GM21447 (cell line): ENCODE data around the gene GNLY.
"Not testable (repeated sequence)": the region's sequence is repeated elsewhere in the genome, so short reads cannot be mapped to it uniquely, and the experiment has no call there.

ENCODE experiments used
- ATAC-seq: cut with Tn5 transposase; IDR thresholded peaks from one replicate; pipeline ENCODE4 v1.9.1; 2021; ENCODE audit not compliant: unreplicated experiment

The GNLY gene

GRCh38 chr2:85694052-85695025, at the start of gene GNLY:
Gene GNLY, plus strand, starts transcription at chr2:85694358. Its CDS starts 61 bp downstream, at chr2:85694419.
- ATAC-seq, result no peak

GRCh38 chr2:85644909-85645308, 49.2 kb upstream of the GNLY start:
- no peak for ATAC-seq

- ATAC-seq, result no peak
Observed at GRCh38 chr2:85646166-85646565, 48.0 kb upstream of the GNLY start.

- ATAC-seq, result peak; percentile 60
Observed at GRCh38 chr2:85647823-85648526, 46.2 kb upstream of the GNLY start.

DNA sequence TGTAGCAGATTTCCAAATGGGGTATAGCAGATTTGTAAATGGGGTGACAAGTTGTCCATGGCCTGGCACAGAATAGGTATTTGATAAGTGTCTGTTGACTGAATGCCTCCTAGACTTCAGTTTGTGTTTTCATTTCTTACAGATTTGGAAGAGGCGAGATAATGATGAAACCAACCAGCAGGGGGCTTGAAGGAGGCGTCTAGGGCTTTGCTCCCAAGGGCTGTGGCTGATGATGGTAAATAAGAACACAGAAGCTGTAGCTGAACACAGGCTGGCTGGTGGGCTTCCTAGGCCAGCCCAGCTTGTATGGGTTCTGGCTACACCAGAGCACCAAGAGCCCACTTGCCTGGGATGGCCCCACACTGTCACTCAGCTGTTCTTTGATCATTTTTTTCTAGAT, 45.5 kb upstream of the GNLY start:
- no peak for ATAC-seq

DNA sequence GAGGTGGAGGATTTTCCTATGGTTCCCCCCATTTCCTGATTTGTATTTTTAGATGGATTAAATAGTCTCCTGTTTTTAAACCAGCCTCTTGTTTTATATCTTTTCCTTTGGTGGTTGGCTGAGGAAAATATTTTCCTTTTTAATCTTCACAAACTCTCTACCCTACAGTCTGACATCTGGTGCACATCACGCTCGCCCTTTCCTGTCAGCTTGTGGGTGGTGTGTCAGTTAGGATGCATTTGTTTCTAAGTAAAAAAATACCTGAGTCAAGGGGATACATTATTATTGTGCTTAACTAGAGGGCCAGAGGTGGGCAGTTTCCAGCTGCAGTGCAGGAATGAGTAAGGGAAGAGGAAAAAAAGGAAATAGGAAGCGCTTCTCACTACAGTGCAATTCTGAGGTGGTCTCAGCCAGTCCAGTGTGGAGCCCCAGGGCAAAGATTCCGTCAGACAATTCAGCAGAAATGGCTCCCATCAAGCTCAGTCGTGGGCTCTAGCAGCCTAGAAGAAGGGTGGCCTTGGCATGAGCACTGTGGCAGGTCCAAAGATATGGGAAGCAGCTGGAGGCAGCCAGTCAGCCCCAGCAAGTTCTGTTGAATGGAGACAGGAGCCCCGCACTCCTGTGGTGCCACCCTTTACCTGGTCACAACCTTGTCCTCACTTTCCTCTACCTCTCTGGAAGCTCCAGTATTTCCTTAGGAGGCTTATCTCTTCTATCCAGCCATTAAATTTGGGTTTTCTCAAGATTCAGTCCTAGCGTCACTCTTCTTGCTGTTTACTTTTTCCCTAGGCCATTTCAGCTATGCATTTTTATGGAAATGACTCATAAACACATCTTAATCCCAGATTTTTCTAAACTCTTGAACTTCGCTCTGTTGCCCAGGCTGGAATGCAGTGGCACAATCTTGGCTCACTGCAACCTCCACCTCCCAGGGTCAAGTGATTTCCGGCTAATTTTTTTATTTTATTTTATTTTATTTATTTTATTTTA, 44.7 kb upstream of the GNLY start:
- no peak for ATAC-seq

- no peak for ATAC-seq
Observed at GRCh38 chr2:85650456-85650855, 43.7 kb upstream of the GNLY start.

GRCh38 chr2:85651097-85651496, 43.1 kb upstream of the GNLY start:
- no peak for ATAC-seq

GRCh38 chr2:85652056-85652455, 42.1 kb upstream of the GNLY start:
- no peak for ATAC-seq

GRCh38 chr2:85653996-85654395, 40.2 kb upstream of the GNLY start:
- no peak for ATAC-seq

- no peak for ATAC-seq
Observed at GRCh38 chr2:85655961-85656417, 38.2 kb upstream of the GNLY start.

GRCh38 chr2:85656468-85656867, 37.7 kb upstream of the GNLY start:
- ATAC-seq, result no peak

- not testable (repeated sequence) for ATAC-seq
Observed at GRCh38 chr2:85657399-85657798, 36.8 kb upstream of the GNLY start.

- ATAC-seq, result no peak
Observed at GRCh38 chr2:85659324-85659981, 34.7 kb upstream of the GNLY start.

DNA sequence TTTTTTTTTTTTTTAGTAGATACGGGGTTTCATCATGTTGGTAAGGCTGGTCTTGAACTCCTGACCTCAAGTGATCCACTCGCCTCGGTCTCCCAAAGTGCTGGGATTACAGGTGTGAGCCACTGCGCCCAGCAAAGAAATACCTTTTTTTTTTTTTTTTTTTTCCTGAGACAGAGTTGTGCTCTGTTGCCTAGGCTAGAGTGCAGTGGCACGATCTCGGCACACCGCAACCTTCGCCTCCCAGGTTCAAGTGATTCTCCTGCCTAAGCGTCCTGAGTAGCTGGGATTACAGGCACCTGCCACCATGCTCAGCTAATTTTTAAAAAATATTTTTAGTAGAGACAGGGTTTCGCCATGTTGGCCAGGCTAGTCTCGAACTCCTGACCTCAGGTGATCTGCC, 33.9 kb upstream of the GNLY start:
- ATAC-seq, result not testable (repeated sequence)

- ATAC-seq, result no peak
Observed at GRCh38 chr2:85660725-85661124, 33.4 kb upstream of the GNLY start.

GRCh38 chr2:85661139-85661858, 32.9 kb upstream of the GNLY start:
- no peak for ATAC-seq

DNA sequence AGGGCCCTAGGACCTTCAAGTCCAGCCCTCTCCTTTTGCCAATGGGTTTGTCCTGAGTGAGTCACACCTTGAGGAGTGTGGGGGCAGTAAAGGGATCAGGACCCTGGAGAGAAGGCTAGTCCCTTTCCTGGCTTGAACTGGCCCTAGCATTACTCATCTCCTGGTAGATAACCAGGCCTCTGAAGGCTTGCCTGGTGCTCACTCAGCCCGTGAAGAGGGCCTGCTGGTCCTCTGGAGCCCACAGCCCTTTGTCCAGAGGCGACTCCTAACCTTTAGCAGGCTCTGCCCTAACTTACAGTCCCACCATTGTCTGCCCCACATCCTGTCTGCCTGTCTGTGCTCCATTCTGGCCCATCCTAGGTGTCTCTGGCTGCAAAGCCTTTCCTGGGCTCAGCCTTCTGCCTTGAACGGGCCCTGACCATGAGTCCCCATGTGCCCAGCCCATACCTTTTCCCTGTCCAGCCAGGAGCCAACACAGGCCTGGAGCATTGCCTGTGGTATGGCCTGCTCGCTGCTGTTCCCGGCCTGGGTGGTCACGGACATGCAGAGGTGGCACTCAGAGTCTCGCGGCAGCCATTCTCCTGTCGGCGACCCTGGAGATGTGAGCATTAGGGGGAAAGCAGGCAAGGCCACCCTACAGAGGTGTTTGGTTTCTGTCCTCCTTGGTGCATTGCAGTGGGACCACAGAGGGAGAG, 31.1 kb upstream of the GNLY start:
- no peak for ATAC-seq
